MM.1S (cell line): ENCODE results near the gene BLM.

Source experiments
- EZH2 ChIP-seq: fragments of 300-600 bp; sonication (generic); optimal IDR thresholded peaks from 2 replicates; pipeline ENCODE3; 2017; ENCODE audit warnings: low read depth, mild to moderate bottlenecking, antibody characterized with exemption, low read length, mixed read lengths
- TF ChIP-seq, protein P1 (sequence below): fragments of 300-600 bp; sonication (generic); IDR thresholded peaks from 2 replicates; pipeline ENCODE4 v1.5.1; 2016; ENCODE audit warnings: antibody characterized with exemption, low read length, mixed read lengths

DNA sequence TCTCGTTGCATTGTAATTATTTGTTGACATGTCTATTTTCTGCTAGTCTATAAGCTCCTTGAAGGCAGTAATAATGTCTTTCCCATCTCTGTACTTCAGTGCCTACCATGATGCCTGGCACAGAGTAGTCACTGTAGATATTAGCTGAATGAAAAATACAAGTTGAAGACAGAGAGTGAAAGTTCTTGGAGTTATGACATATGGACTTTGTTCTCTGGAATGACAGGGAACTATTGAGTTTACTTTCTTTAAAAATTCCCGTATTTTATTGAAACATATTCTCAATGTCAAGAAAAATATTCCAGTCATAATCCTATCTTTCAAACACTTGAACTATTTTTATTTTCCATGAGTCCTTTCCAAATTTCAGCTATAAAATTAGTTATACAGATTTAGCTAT lies 3.0 kb downstream of the BLM start:
- TF ChIP-seq, protein P1, sequence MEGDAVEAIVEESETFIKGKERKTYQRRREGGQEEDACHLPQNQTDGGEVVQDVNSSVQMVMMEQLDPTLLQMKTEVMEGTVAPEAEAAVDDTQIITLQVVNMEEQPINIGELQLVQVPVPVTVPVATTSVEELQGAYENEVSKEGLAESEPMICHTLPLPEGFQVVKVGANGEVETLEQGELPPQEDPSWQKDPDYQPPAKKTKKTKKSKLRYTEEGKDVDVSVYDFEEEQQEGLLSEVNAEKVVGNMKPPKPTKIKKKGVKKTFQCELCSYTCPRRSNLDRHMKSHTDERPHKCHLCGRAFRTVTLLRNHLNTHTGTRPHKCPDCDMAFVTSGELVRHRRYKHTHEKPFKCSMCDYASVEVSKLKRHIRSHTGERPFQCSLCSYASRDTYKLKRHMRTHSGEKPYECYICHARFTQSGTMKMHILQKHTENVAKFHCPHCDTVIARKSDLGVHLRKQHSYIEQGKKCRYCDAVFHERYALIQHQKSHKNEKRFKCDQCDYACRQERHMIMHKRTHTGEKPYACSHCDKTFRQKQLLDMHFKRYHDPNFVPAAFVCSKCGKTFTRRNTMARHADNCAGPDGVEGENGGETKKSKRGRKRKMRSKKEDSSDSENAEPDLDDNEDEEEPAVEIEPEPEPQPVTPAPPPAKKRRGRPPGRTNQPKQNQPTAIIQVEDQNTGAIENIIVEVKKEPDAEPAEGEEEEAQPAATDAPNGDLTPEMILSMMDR, result no peak
- TF ChIP-seq EZH2, result no peak
